ENCODE results near the gene SFRP4. TPM values are rescaled to one million over a fixed set of nuclear protein-coding genes. Genes with fewer than 3 reads are reported as not detected.

SFRP4 gene
- total and polyA plus RNA-seq, 4 donors, result 15.9 to 302 (median 60.1) TPM

GRCh38 chr7:37947941-37948210 lies 31.3 kb upstream of the SFRP4 start:
- 97 to 99% methylated on average over 7 of the region's 7 CpGs for WGBS, 2 donors

DNA sequence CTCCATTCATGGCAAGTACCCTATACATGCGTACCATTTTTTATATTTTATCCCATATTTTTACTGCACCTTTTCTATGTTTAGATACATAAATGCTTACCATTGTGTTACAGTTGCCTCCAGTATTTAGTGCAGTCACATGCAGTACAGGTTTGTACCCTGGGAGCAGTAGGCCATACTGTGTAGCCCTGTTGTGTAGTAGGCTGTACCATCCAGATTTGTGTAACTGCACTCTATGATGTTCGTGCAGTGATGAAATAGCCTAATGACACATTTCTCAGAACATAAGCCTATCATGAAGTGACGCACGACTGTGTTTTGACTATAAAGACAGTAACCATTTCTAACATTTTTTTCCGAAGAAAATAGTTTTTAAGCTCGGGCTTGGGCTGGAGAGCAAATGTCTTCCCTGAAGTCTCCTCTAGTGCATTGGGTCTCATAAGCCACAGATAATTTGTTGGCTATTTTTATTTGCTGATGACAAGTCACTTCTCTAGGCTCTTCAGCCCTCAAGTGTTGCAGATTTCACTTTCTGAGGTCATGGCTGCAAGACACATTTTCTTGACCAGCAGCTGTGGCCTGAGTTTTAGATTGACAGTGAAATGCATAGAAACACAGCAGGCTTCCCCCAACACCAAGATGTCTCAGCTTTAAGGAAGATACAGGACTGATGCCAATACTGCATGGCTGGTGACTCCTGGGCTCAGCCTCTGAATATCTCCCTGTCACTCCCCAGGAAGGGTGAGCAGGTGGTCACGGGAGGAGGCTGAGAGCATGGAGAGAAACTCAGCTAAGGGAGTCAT lies 30.7 kb upstream of the SFRP4 start:
- WGBS, 2 donors, result 91 to 94% methylated on average over 7 of the region's 7 CpGs
- Histone ChIP-seq H3K36me3 (ENCODE audit: control insufficient read depth in 1 of 2, insufficient read depth in 2 of 2, low read length in 1 of 2) (peaks cover 0 to 9% of the 10 kb centered on the region in 2 donors), H3K27ac (ENCODE audit: low read depth in 1 of 2, low read length in 2 of 2) (no peak overlapping the region), H3K4me3 (ENCODE audit: low read length in 2 of 2) (no peak overlapping the region), H3K9me3 (ENCODE audit: control insufficient read depth, low read length) (no peaks in the 10 kb centered on the region), H3K27me3 (ENCODE audit: control insufficient read depth in 1 of 2, insufficient read depth in 2 of 2, low read length in 1 of 2) (no peaks in the 10 kb centered on the region), H3K4me1 (ENCODE audit: control insufficient read depth in 1 of 2, insufficient read depth in 2 of 2, low read length in 2 of 2) (no peaks in the 10 kb centered on the region)
- ATAC-seq (ENCODE audit: low FRiP score) (no peak), DNase-seq (no peak)
- intact Hi-C loops (cut with DNase I), result no loop called here

More at GRCh38 chr7:37947941-37948210, 31.3 kb upstream of the SFRP4 start:
- no peak overlapping the region for H3K27ac ChIP-seq (ENCODE audit: low read depth in 1 of 2, low read length in 2 of 2)
- DNase-seq (no peak), ATAC-seq (ENCODE audit: low FRiP score) (no peak)
- no peaks in the 10 kb centered on the region for H3K9me3 ChIP-seq (ENCODE audit: control insufficient read depth, low read length)
- intact Hi-C loops (cut with DNase I), result no loop called here
- no peaks in the 10 kb centered on the region for H3K27me3 ChIP-seq (ENCODE audit: control insufficient read depth in 1 of 2, insufficient read depth in 2 of 2, low read length in 1 of 2)
- no peak overlapping the region for H3K4me3 ChIP-seq (ENCODE audit: low read length in 2 of 2)
- H3K4me1 ChIP-seq (ENCODE audit: control insufficient read depth in 1 of 2, insufficient read depth in 2 of 2, low read length in 2 of 2), result no peaks in the 10 kb centered on the region
- H3K36me3 ChIP-seq (ENCODE audit: control insufficient read depth in 1 of 2, insufficient read depth in 2 of 2, low read length in 1 of 2), result peaks cover 0 to 9% of the 10 kb centered on the region in 2 donors

DNA sequence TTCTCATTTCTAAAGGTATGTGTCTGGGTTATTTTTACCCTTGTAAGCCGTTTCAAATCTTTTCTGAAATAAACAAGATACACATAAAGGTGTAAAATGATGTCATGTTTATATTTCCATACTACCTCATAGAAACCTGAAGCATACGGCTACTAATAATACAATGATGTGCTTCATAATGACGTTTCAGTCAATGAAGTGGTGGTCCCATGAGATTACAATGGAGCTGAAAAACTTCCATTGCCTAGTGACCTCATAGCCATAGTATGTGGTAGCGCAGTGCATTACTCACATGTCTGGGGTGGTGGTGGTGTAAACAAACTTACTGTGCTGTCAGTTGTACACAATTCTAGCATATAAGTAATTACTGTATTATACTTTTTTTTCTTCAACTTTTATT lies 28.7 kb upstream of the SFRP4 start:
- no peak for DNase-seq
- no peaks in the 10 kb centered on the region for H3K4me1 ChIP-seq (ENCODE audit: control insufficient read depth in 1 of 2, insufficient read depth in 2 of 2, low read length in 2 of 2)

DNA sequence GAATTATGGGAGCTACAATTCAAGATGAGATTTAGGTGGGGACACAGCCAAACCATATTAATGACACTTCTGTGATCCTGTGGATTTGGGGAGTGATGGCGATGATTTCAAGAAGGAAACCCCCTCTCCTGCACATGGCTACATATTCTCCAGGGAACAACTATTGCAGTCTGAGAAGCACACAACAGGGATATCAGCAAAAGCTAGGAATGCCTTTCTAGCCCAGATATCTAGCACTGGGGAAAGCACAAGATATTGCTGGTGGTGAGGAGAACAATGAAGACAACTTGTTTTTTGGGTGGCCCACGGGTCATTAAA lies 28.1 kb upstream of the SFRP4 start:
- no peak for ATAC-seq (ENCODE audit: low FRiP score)
- no peak overlapping the region for H3K4me3 ChIP-seq (ENCODE audit: low read length in 2 of 2)
- peaks cover 0 to 3% of the 10 kb centered on the region in 2 donors for H3K36me3 ChIP-seq (ENCODE audit: control insufficient read depth in 1 of 2, insufficient read depth in 2 of 2, low read length in 1 of 2)
- intact Hi-C loops (cut with DNase I), result no loop called here
- H3K27me3 ChIP-seq (ENCODE audit: control insufficient read depth in 1 of 2, insufficient read depth in 2 of 2, low read length in 1 of 2), result no peaks in the 10 kb centered on the region
- H3K4me1 ChIP-seq (ENCODE audit: control insufficient read depth in 1 of 2, insufficient read depth in 2 of 2, low read length in 2 of 2), result no peaks in the 10 kb centered on the region
- 84 to 88% methylated on average over 2 of the region's 2 CpGs for WGBS, 2 donors
- H3K9me3 ChIP-seq (ENCODE audit: control insufficient read depth, low read length), result no peaks in the 10 kb centered on the region
- H3K27ac ChIP-seq (ENCODE audit: low read depth in 1 of 2, low read length in 2 of 2), result no peak overlapping the region
- DNase-seq, result no peak

More for the DNA sequence above, 28.7 kb upstream of the SFRP4 start:
- Histone ChIP-seq H3K36me3 (ENCODE audit: control insufficient read depth in 1 of 2, insufficient read depth in 2 of 2, low read length in 1 of 2) (peaks cover 0 to 3% of the 10 kb centered on the region in 2 donors), H3K27ac (ENCODE audit: low read depth in 1 of 2, low read length in 2 of 2) (no peak overlapping the region), H3K4me3 (ENCODE audit: low read length in 2 of 2) (no peak overlapping the region), H3K27me3 (ENCODE audit: control insufficient read depth in 1 of 2, insufficient read depth in 2 of 2, low read length in 1 of 2) (no peaks in the 10 kb centered on the region), H3K9me3 (ENCODE audit: control insufficient read depth, low read length) (no peaks in the 10 kb centered on the region)
- 72 to 74% methylated on average over 4 of the region's 4 CpGs for WGBS, 2 donors
- intact Hi-C loops (cut with DNase I), result no loop called here
- no peak for ATAC-seq (ENCODE audit: low FRiP score)

DNA sequence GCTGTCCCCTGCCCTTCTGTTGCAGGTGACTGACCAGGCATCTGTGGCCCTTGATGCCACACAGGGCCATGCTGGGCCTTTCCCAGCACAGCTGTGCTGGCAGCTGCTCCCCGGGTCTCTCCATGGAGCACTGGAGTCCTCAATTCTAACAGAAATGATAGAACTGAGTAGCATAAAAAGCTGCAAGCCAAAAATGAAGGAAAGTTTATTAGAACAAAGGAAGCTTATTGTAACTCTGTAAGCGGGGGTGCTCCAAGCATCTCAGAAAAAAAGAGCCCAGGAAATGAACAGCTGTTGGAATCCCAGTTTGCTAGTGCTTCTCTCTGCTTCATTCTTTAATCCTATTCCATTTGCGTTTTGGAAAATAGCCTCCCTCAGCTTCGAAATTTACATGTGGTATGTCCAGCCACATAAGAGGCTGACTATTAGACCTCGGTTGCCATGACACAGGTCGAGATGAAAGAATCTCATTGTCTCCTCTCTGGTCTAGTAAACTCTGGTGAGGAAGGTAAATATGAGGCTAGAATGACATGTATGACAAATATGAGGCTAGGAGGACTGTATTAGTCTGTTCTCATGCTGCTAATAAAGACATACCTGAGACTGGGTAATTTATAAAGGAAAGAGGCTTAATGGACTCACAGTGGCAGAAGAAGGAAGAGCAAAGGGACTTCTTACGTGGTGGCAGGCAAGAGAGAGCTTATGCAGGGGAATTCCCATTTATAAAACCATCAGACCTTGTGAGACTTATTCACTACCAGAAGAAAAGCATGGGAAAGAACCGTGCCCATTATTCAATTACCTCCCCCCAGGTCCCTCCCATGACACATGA lies 27.5 kb upstream of the SFRP4 start:
- ATAC-seq (ENCODE audit: low FRiP score) (no peak), DNase-seq (no peak)
- intact Hi-C loops (cut with DNase I), result no loop called here
- WGBS, 2 donors, result 80 to 86% methylated on average over 8 of the region's 8 CpGs
- peaks cover 0 to under 1% of the 10 kb centered on the region in 2 donors for H3K36me3 ChIP-seq (ENCODE audit: control insufficient read depth in 1 of 2, insufficient read depth in 2 of 2, low read length in 1 of 2)
- no peak overlapping the region for H3K4me3 ChIP-seq (ENCODE audit: low read length in 2 of 2)
- H3K27ac ChIP-seq (ENCODE audit: low read depth in 1 of 2, low read length in 2 of 2), result no peak overlapping the region
- H3K9me3 ChIP-seq (ENCODE audit: control insufficient read depth, low read length), result no peaks in the 10 kb centered on the region
- no peaks in the 10 kb centered on the region for H3K27me3 ChIP-seq (ENCODE audit: control insufficient read depth in 1 of 2, insufficient read depth in 2 of 2, low read length in 1 of 2)
- H3K4me1 ChIP-seq (ENCODE audit: control insufficient read depth in 1 of 2, insufficient read depth in 2 of 2, low read length in 2 of 2), result no peaks in the 10 kb centered on the region

GRCh38 chr7:37942934-37943610 lies 26.5 kb upstream of the SFRP4 start:
- WGBS, 2 donors, result 37 to 43% methylated on average over 12 of the region's 12 CpGs
- ATAC-seq (ENCODE audit: low FRiP score) (peak; percentile 81), DNase-seq (peak; percentile 77 to 81)
- Histone ChIP-seq H3K27me3 (ENCODE audit: control insufficient read depth in 1 of 2, insufficient read depth in 2 of 2, low read length in 1 of 2) (no peaks in the 10 kb centered on the region), H3K27ac (ENCODE audit: low read depth in 1 of 2, low read length in 2 of 2) (no peak overlapping the region), H3K4me3 (ENCODE audit: low read length in 2 of 2) (no peak overlapping the region), H3K4me1 (ENCODE audit: control insufficient read depth in 1 of 2, insufficient read depth in 2 of 2, low read length in 2 of 2) (no peaks in the 10 kb centered on the region), H3K9me3 (ENCODE audit: control insufficient read depth, low read length) (no peaks in the 10 kb centered on the region), H3K36me3 (ENCODE audit: control insufficient read depth in 1 of 2, insufficient read depth in 2 of 2, low read length in 1 of 2) (no peaks in the 10 kb centered on the region)
- intact Hi-C loops (cut with DNase I), result no loop called here

DNA sequence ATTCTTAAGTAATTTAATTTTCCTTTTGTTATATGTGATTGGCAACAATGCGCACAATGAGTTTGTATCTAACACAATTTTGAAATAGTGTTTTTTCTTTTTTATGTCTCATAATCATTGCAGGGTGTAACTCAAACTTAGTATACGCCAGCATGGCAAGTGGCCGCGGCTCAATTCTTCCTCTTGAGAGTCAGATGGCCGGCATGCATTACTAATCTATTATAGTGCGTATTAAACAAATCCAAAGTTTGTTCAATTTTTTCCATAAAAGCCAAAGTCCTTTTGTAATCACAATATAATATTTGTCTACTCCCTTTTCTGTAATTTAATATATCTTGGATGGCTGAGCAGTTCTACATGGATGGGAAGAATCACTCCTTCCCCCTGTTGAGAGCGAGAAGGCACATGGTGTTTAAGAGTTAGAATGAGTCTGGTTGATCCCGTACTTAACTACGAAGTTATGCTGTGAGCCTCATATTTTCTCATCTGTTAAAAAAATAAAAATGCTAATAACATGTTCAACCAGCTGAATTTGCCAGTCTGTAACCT lies 16.5 kb upstream of the SFRP4 start:
- H3K4me3 ChIP-seq (ENCODE audit: low read length in 2 of 2), result no peak overlapping the region
- peak; percentile 45 for ATAC-seq (ENCODE audit: low FRiP score)
- H3K27ac ChIP-seq (ENCODE audit: low read depth in 1 of 2, low read length in 2 of 2), result no peak overlapping the region
- H3K36me3 ChIP-seq (ENCODE audit: control insufficient read depth in 1 of 2, insufficient read depth in 2 of 2, low read length in 1 of 2), result no peaks in the 10 kb centered on the region
- intact Hi-C loops (cut with DNase I), result no loop called here
- no peaks in the 10 kb centered on the region for H3K9me3 ChIP-seq (ENCODE audit: control insufficient read depth, low read length)
- no peaks in the 10 kb centered on the region for H3K4me1 ChIP-seq (ENCODE audit: control insufficient read depth in 1 of 2, insufficient read depth in 2 of 2, low read length in 2 of 2)
- DNase-seq, result peak in 1 of 2 donors; percentile 56
- 86 to 97% methylated on average over 9 of the region's 9 CpGs for WGBS, 2 donors
- no peaks in the 10 kb centered on the region for H3K27me3 ChIP-seq (ENCODE audit: control insufficient read depth in 1 of 2, insufficient read depth in 2 of 2, low read length in 1 of 2)

GRCh38 chr7:37932543-37932942 lies 15.9 kb upstream of the SFRP4 start:
- no peaks in the 10 kb centered on the region for H3K27me3 ChIP-seq (ENCODE audit: control insufficient read depth in 1 of 2, insufficient read depth in 2 of 2, low read length in 1 of 2)
- WGBS, 2 donors, result 86 to 90% methylated on average over 2 of the region's 2 CpGs

More at GRCh38 chr7:37932543-37932942, 15.9 kb upstream of the SFRP4 start:
- no peaks in the 10 kb centered on the region for H3K4me1 ChIP-seq (ENCODE audit: control insufficient read depth in 1 of 2, insufficient read depth in 2 of 2, low read length in 2 of 2)
- no peak overlapping the region for H3K27ac ChIP-seq (ENCODE audit: low read depth in 1 of 2, low read length in 2 of 2)
- no peaks in the 10 kb centered on the region for H3K36me3 ChIP-seq (ENCODE audit: control insufficient read depth in 1 of 2, insufficient read depth in 2 of 2, low read length in 1 of 2)
- intact Hi-C loops (cut with DNase I), result no loop called here
- no peak for ATAC-seq (ENCODE audit: low FRiP score)
- no peak overlapping the region for H3K4me3 ChIP-seq (ENCODE audit: low read length in 2 of 2)
- H3K9me3 ChIP-seq (ENCODE audit: control insufficient read depth, low read length), result no peaks in the 10 kb centered on the region
- DNase-seq, result no peak
